HCT116 (cell line): Measurements from ENCODE around the gene TPST1. TPM values are rescaled to one million over a fixed set of nuclear protein-coding genes. Genes with fewer than 3 reads are reported as not detected.

ENCODE experiments used
- ATAC-seq: fragments of 200-7000 bp; cut with Tn5 transposase; 2 replicates; pipeline ENCODE4 v1.9.1; 2020; ENCODE audit warnings: mild to moderate bottlenecking, moderate library complexity
- BruUV-seq: library from RNA; stranded (reverse); fragments of 400-500 nt; replicated peaks from 2 replicates; lab custom pipeline; 2021; lab: Mats Ljungman, UMichigan
- CTCF ChIA-PET: fragments of 300-600 bp; sonication (Branson Sonifier 250); formaldehyde crosslinking; loops from one replicate; lab custom pipeline; 2021; ENCODE audit warnings: antibody characterized with exemption; lab: Charles Lee
- POLR2A ChIA-PET: fragments of 300-600, 350-600 bp; sonication (Branson Sonifier 250); formaldehyde crosslinking; loops from one replicate; lab custom pipeline; 2021; ENCODE audit warnings: antibody characterized with exemption; lab: Charles Lee
- RAD21 ChIA-PET, 2 experiments: fragments of 300-600 bp; sonication (Branson Sonifier 250); formaldehyde crosslinking; loops; one replicate each; lab custom pipeline; 2023; ENCODE audit warnings: low total read pairs in 2 of 2; ENCODE audit not compliant: uncharacterized antibody in 2 of 2, unreplicated experiment in 2 of 2, low non-redundant PET in 1 of 2; lab: Charles Lee
- DNase-seq: peaks from one replicate; pipeline ENCODE4 v3.0.0-alpha.2; 2010; ENCODE audit warnings: low read depth, low spot score
- H2AFZ ChIP-seq: fragments of 200-600 bp; shearing (Covaris generic), sonication (generic); 2 replicates; pipeline ENCODE4 v1.6.1; 2017; ENCODE audit warnings: low read depth, mixed run types, mixed read lengths, antibody characterized with exemption, low read length; ENCODE audit not compliant: poor library complexity, severe bottlenecking
- H3K27ac ChIP-seq: 2 replicates; pipeline ENCODE4 v1.5.1; 2012; ENCODE audit warnings: low read depth, low read length
- H3K27me3 ChIP-seq: fragments of 200-600 bp; sonication (generic); 2 replicates; pipeline ENCODE4 v1.6.1; 2016; ENCODE audit warnings: mixed run types, low read length, mixed read lengths; ENCODE audit not compliant: insufficient read depth
- H3K36me3 ChIP-seq, 2 experiments: fragments of 200-500 bp in 1 of 2; fragments of 200-600 bp in 1 of 2; sonication (Bioruptor generic) in 1 of 2; sonication (generic) in 1 of 2; 2 replicates each; pipeline versions ENCODE4 v1.5.1 to v1.6.1; 2014 to 2016; ENCODE audit warnings: low read length in 2 of 2, inconsistent platforms in 1 of 2, mixed read lengths in 1 of 2, mixed run types in 1 of 2; ENCODE audit not compliant: insufficient read depth in 2 of 2, control insufficient read depth in 1 of 2
- H3K4me1 ChIP-seq, 2 experiments: fragments of 200-600 bp in 1 of 2; sonication (generic) in 1 of 2; 2 replicates each; pipeline versions ENCODE4 v1.5.1 to v1.6.1; 2012 to 2017; ENCODE audit warnings: low read length in 2 of 2, inconsistent platforms in 1 of 2, mild to moderate bottlenecking in 1 of 2, mixed read lengths in 1 of 2, mixed run types in 1 of 2, moderate library complexity in 1 of 2; ENCODE audit not compliant: insufficient read depth in 2 of 2, control insufficient read depth in 1 of 2
- H3K4me2 ChIP-seq: fragments of 200-600 bp; sonication (generic); 2 replicates; pipeline ENCODE4 v1.6.1; 2017; ENCODE audit warnings: mixed run types, low read length, mixed read lengths
- H3K4me3 ChIP-seq, 2 experiments: fragments of 200-600 bp in 1 of 2; sonication (generic) in 1 of 2; replicated peaks in 1 of 2; 2 replicates each; pipeline ENCODE4 v1.5.1; 2011 to 2016; ENCODE audit warnings: low read length in 2 of 2, control low read depth in 1 of 2, low read depth in 1 of 2, mild to moderate bottlenecking in 1 of 2, mixed read lengths in 1 of 2, mixed run types in 1 of 2
- H3K79me2 ChIP-seq: fragments of 200-600 bp; sonication (generic); 2 replicates; pipeline ENCODE4 v1.6.1; 2017; ENCODE audit warnings: mild to moderate bottlenecking, mixed run types, low read length, moderate library complexity, mixed read lengths; ENCODE audit not compliant: insufficient read depth
- H3K9ac ChIP-seq: fragments of 200-600 bp; sonication (generic); 2 replicates; pipeline ENCODE4 v1.6.1; 2016; ENCODE audit warnings: low read length, mixed read lengths
- H3K9me2 ChIP-seq: fragments of 200-600 bp; sonication (generic), shearing (Covaris generic); 2 replicates; pipeline ENCODE4 v1.6.1; 2017; ENCODE audit warnings: mixed run types, mild to moderate bottlenecking, moderate library complexity; ENCODE audit not compliant: insufficient read depth
- H3K9me3 ChIP-seq, 2 experiments: fragments of 200-500 bp in 1 of 2; fragments of 200-600 bp in 1 of 2; sonication (Bioruptor generic) in 1 of 2; sonication (generic) in 1 of 2; 2 replicates each; pipeline ENCODE4 v1.6.1; 2014 to 2017; ENCODE audit warnings: low read length in 2 of 2, mixed read lengths in 2 of 2, inconsistent platforms in 1 of 2, low read depth in 1 of 2, mild to moderate bottlenecking in 1 of 2, mixed run types in 1 of 2, moderate library complexity in 1 of 2; ENCODE audit not compliant: control insufficient read depth in 1 of 2, insufficient read depth in 1 of 2
- H4K20me1 ChIP-seq: fragments of 200-600 bp; sonication (generic), shearing (Covaris generic); 2 replicates; pipeline ENCODE4 v1.6.1; 2017; ENCODE audit warnings: mixed run types, mild to moderate bottlenecking, moderate library complexity; ENCODE audit not compliant: insufficient read depth
- CBX3 ChIP-seq: IDR thresholded peaks from 2 replicates; pipeline ENCODE4 v1.6.1; 2012; ENCODE audit warnings: low read depth
- CEBPB ChIP-seq: IDR thresholded peaks from 2 replicates; pipeline ENCODE4 v1.6.1; 2012; ENCODE audit warnings: low read depth
- EGR1 ChIP-seq: IDR thresholded peaks from 2 replicates; pipeline ENCODE4 v1.6.1; 2012; ENCODE audit warnings: low read depth
- ELF1 ChIP-seq: IDR thresholded peaks from 2 replicates; pipeline ENCODE4 v1.6.1; 2012; ENCODE audit warnings: low read depth, borderline replicate concordance
- FOSL1 ChIP-seq: IDR thresholded peaks from 2 replicates; pipeline ENCODE4 v1.6.1; 2012; ENCODE audit warnings: low read depth
- JUND ChIP-seq: IDR thresholded peaks from 2 replicates; pipeline ENCODE4 v1.6.1; 2012
- POLR2A ChIP-seq: IDR thresholded peaks from 2 replicates; pipeline ENCODE4 v1.7.0; 2011; ENCODE audit warnings: borderline replicate concordance; ENCODE audit not compliant: insufficient read depth, insufficient read length; ENCODE audit errors: extremely low read depth
- POLR2AphosphoS5 ChIP-seq: IDR thresholded peaks from 2 replicates; pipeline ENCODE4 v1.6.1; 2011; ENCODE audit warnings: mild to moderate bottlenecking, low read depth, low read length, moderate library complexity
- RAD21 ChIP-seq: IDR thresholded peaks from 2 replicates; pipeline ENCODE4 v1.6.1; 2012; ENCODE audit warnings: low read depth, mild to moderate bottlenecking
- SIN3A ChIP-seq: IDR thresholded peaks from 2 replicates; pipeline ENCODE4 v1.6.1; 2012; ENCODE audit warnings: low read depth
- SP1 ChIP-seq: IDR thresholded peaks from 2 replicates; pipeline ENCODE4 v1.6.1; 2012; ENCODE audit warnings: low read depth
- SRF ChIP-seq: IDR thresholded peaks from 2 replicates; pipeline ENCODE4 v1.6.1; 2012; ENCODE audit warnings: low read depth
- TCF7L2 ChIP-seq: IDR thresholded peaks from 2 replicates; pipeline ENCODE4 v1.7.0; 2011; ENCODE audit warnings: borderline replicate concordance, inconsistent platforms; ENCODE audit not compliant: insufficient read depth, insufficient read length; ENCODE audit errors: extremely low read depth
- ZFX ChIP-seq: fragments of 450-650 bp; IDR thresholded peaks from 2 replicates; pipeline ENCODE4 v1.6.1; 2017
- ZNF274 ChIP-seq: fragments of 200-500 bp; sonication (Bioruptor generic); IDR thresholded peaks from 2 replicates; pipeline ENCODE4 v1.6.1; 2014; ENCODE audit warnings: mild to moderate bottlenecking, low read depth, low read length, inconsistent platforms
- intact Hi-C: fragments of 100-400 bp; cut with micrococcal nuclease; formaldehyde crosslinking; loops from 2 replicates; pipeline ENCODE4 v1.10.0; 2022
- total RNA-seq: library from RNA; stranded (reverse); gene quantifications from one replicate; pipeline ENCODE4 v1.2.1, GENCODE V29; 2021; ENCODE audit not compliant: unreplicated experiment
- TF ChIP-seq, protein P1 (sequence below): IDR thresholded peaks from 2 replicates; pipeline ENCODE4 v1.6.1; 2012
- TF ChIP-seq, protein P2 (sequence below): IDR thresholded peaks from 2 replicates; pipeline ENCODE4 v1.6.1; 2011; ENCODE audit warnings: mild to moderate bottlenecking, low read length, moderate library complexity; ENCODE audit not compliant: insufficient replicate concordance; ENCODE audit errors: extremely low read depth
- TF ChIP-seq, protein P3 (sequence below), 3 experiments: fragments of 200-600 bp in 1 of 3; sonication (generic) in 1 of 3; IDR thresholded peaks in 2 of 3; conservative IDR thresholded peaks in 1 of 3; 2 replicates each; pipeline ENCODE4 v1.5.1; 2012 to 2017; ENCODE audit warnings: low read depth in 2 of 3, low read length in 2 of 3, antibody characterized with exemption in 1 of 3, borderline replicate concordance in 1 of 3, control low read depth in 1 of 3, mild to moderate bottlenecking in 1 of 3, mixed read lengths in 1 of 3, mixed run types in 1 of 3, moderate library complexity in 1 of 3; ENCODE audit not compliant: insufficient read depth in 1 of 3

The TPST1 gene
- total RNA-seq, 1 experiment from 2014 or later: 11.4 TPM

DNA sequence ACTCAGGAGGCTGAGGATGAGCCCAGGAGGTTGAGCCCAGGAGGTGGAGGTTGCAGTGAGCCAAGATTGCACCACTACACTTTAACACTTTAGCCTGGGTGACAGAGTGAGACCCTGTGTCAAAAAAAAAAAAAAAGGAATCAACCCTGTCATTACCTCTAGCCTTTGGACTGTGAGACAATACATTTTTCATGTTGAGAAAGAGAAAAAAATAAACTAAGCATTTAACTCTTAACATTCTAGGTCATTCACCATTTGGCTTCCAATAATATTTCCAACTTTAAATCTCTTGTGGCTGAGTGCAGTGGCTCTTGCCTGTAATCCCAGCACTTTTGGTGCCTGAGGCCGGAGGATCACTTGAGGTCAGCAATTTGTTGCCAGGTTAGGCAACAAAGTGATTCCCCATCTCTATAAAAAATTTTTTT lies 41.9 kb upstream of the TPST1 start:
- no peak overlapping the region for H3K27ac ChIP-seq
- no peaks in the 10 kb centered on the region for H4K20me1 ChIP-seq
- no peak for ATAC-seq
- H3K4me1 ChIP-seq: no peaks in the 10 kb centered on the region
- BruUV-seq: no TSS peak
- H3K79me2 ChIP-seq: no peaks in the 10 kb centered on the region
- H3K36me3 ChIP-seq: peaks cover 3 to 4% of the 10 kb centered on the region in 2 experiments; a peak in 3 of 4 replicates
- no peaks in the 10 kb centered on the region for H3K27me3 ChIP-seq
- no peak overlapping the region for H2AFZ ChIP-seq
- H3K4me3 ChIP-seq: no peak overlapping the region
- no peak for DNase-seq
- H3K4me2 ChIP-seq: no peak overlapping the region
- no peaks in the 10 kb centered on the region for H3K9me2 ChIP-seq
- no peaks in the 10 kb centered on the region for H3K9me3 ChIP-seq
- H3K9ac ChIP-seq: no peak overlapping the region
- ChIA-PET POLR2A (no interaction called here), CTCF (no interaction called here), RAD21 (no interaction called here)
- intact Hi-C loops: no loop called here
- TF ChIP-seq ZFX (no peak), CBX3 (no peak), POLR2A (no peak), SIN3A (no peak), EGR1 (no peak), SRF (no peak), JUND (no peak), SP1 (no peak), ZNF274 (no peak), TCF7L2 (no peak), ELF1 (no peak), CEBPB (no peak), FOSL1 (no peak), RAD21 (no peak), POLR2AphosphoS5 (no peak)
- TF ChIP-seq, protein P1, sequence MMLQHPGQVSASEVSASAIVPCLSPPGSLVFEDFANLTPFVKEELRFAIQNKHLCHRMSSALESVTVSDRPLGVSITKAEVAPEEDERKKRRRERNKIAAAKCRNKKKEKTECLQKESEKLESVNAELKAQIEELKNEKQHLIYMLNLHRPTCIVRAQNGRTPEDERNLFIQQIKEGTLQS: no peak
- TF ChIP-seq, protein P2, sequence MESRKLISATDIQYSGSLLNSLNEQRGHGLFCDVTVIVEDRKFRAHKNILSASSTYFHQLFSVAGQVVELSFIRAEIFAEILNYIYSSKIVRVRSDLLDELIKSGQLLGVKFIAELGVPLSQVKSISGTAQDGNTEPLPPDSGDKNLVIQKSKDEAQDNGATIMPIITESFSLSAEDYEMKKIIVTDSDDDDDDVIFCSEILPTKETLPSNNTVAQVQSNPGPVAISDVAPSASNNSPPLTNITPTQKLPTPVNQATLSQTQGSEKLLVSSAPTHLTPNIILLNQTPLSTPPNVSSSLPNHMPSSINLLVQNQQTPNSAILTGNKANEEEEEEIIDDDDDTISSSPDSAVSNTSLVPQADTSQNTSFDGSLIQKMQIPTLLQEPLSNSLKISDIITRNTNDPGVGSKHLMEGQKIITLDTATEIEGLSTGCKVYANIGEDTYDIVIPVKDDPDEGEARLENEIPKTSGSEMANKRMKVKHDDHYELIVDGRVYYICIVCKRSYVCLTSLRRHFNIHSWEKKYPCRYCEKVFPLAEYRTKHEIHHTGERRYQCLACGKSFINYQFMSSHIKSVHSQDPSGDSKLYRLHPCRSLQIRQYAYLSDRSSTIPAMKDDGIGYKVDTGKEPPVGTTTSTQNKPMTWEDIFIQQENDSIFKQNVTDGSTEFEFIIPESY: no peak
- TF ChIP-seq, protein P3, sequence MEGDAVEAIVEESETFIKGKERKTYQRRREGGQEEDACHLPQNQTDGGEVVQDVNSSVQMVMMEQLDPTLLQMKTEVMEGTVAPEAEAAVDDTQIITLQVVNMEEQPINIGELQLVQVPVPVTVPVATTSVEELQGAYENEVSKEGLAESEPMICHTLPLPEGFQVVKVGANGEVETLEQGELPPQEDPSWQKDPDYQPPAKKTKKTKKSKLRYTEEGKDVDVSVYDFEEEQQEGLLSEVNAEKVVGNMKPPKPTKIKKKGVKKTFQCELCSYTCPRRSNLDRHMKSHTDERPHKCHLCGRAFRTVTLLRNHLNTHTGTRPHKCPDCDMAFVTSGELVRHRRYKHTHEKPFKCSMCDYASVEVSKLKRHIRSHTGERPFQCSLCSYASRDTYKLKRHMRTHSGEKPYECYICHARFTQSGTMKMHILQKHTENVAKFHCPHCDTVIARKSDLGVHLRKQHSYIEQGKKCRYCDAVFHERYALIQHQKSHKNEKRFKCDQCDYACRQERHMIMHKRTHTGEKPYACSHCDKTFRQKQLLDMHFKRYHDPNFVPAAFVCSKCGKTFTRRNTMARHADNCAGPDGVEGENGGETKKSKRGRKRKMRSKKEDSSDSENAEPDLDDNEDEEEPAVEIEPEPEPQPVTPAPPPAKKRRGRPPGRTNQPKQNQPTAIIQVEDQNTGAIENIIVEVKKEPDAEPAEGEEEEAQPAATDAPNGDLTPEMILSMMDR (IDR thresholded peaks at IDR 0.05 in 2 of 3, conservative IDR thresholded peaks at IDR 0.05 in 1 of 3; ENCODE audit: borderline replicate concordance in 1 of 3, insufficient read depth in 1 of 3, low read depth in 2 of 3, low read length in 2 of 3): no peak
